HFFc6 (cell line): ENCODE results near the gene LDB3. TPM values are rescaled to one million over a fixed set of nuclear protein-coding genes. Genes with fewer than 3 reads are reported as not detected.

Source experiments
- DNase-seq: peaks from one replicate; pipeline ENCODE4 v3.0.0-alpha.2; 2018
- H3K27ac Mint-ChIP-seq: 2 replicates; pipeline ENCODE4 v1.8.0; 2020; ENCODE audit warnings: mild to moderate bottlenecking, mixed read lengths
- H3K27me3 Mint-ChIP-seq: 2 replicates; pipeline ENCODE4 v1.8.0; 2021; ENCODE audit warnings: mild to moderate bottlenecking, moderate library complexity, mixed read lengths; ENCODE audit not compliant: insufficient read depth
- H3K36me3 Mint-ChIP-seq: 2 replicates; pipeline ENCODE4 v1.8.0; 2021; ENCODE audit warnings: low read depth, mixed read lengths
- H3K4me1 Mint-ChIP-seq: 2 replicates; pipeline ENCODE4 v1.8.0; 2020; ENCODE audit warnings: low read depth, mixed read lengths
- H3K4me3 Mint-ChIP-seq: 2 replicates; pipeline ENCODE4 v1.8.0; 2020; ENCODE audit warnings: mild to moderate bottlenecking, moderate library complexity, mixed read lengths
- H3K9me3 Mint-ChIP-seq: 2 replicates; pipeline ENCODE4 v1.8.0; 2020; ENCODE audit warnings: mild to moderate bottlenecking, mixed read lengths
- CTCF ChIP-seq: fragments of 200-600 bp; sonication (generic); IDR thresholded peaks from 2 replicates; pipeline ENCODE4 v1.5.0; 2021; ENCODE audit warnings: antibody characterized with exemption, mild to moderate bottlenecking
- total RNA-seq, 6 experiments: library from RNA; stranded (reverse); fragmentation: NEBNext Ultra II Directional; extraction: Animal tissue kit (Norgen Biotek cat#: 25700); gene quantifications; 2 replicates in 1 of 6; 3 replicates in 5 of 6; pipeline ENCODE4 v1.2.3, GENCODE V29; 2021

The LDB3 gene
- total RNA-seq, 6 experiments from 2014 or later, result 0.55 to 1.3 (median 0.66) TPM

- TF ChIP-seq CTCF, result no peak
- no peak for DNase-seq
- no peak overlapping the region for H3K4me3 Mint-ChIP-seq
- H3K27ac Mint-ChIP-seq, result no peak overlapping the region
- peaks cover 26% of the 10 kb centered on the region for H3K4me1 Mint-ChIP-seq
- H3K9me3 Mint-ChIP-seq, result no peaks in the 10 kb centered on the region
- H3K27me3 Mint-ChIP-seq, result peaks cover 13% of the 10 kb centered on the region
- H3K36me3 Mint-ChIP-seq, result no peaks in the 10 kb centered on the region
Observed at GRCh38 chr10:86685416-86685815, 17.1 kb downstream of the LDB3 start.

- Mint-ChIP-seq H3K36me3 (no peaks in the 10 kb centered on the region), H3K27ac (no peak overlapping the region), H3K27me3 (peaks cover 13% of the 10 kb centered on the region), H3K4me3 (no peak overlapping the region), H3K9me3 (no peaks in the 10 kb centered on the region), H3K4me1 (peaks cover 26% of the 10 kb centered on the region)
- no peak for TF ChIP-seq CTCF
- no peak for DNase-seq
Observed at GRCh38 chr10:86685893-86686632, 17.8 kb downstream of the LDB3 start.

GRCh38 chr10:86686972-86687371 lies 18.7 kb downstream of the LDB3 start:
- TF ChIP-seq CTCF, result no peak
- peaks cover 12% of the 10 kb centered on the region for H3K27me3 Mint-ChIP-seq
- H3K27ac Mint-ChIP-seq, result no peak overlapping the region; the same call in 1 of the 2 replicates
- no peak for DNase-seq
- H3K4me3 Mint-ChIP-seq, result no peak overlapping the region
- no peaks in the 10 kb centered on the region for H3K36me3 Mint-ChIP-seq
- no peaks in the 10 kb centered on the region for H3K9me3 Mint-ChIP-seq
- peaks cover 26% of the 10 kb centered on the region for H3K4me1 Mint-ChIP-seq

- peaks cover 7% of the 10 kb centered on the region for H3K27me3 Mint-ChIP-seq
- peaks cover 26% of the 10 kb centered on the region for H3K4me1 Mint-ChIP-seq
- DNase-seq, result peak; percentile 81
- H3K27ac Mint-ChIP-seq, result peak overlapping the region; percentile 27
- peak overlapping the region; percentile 28 for H3K4me3 Mint-ChIP-seq
- no peaks in the 10 kb centered on the region for H3K9me3 Mint-ChIP-seq
- H3K36me3 Mint-ChIP-seq, result no peaks in the 10 kb centered on the region
- no peak for TF ChIP-seq CTCF
Observed at GRCh38 chr10:86687750-86688149, 19.4 kb downstream of the LDB3 start.

- peak; percentile 91 for TF ChIP-seq CTCF
- Mint-ChIP-seq H3K36me3 (no peaks in the 10 kb centered on the region), H3K27ac (peak overlapping the region; percentile 27), H3K9me3 (no peaks in the 10 kb centered on the region), H3K4me3 (peak overlapping the region; percentile 28; the same call in 1 of the 2 replicates), H3K27me3 (peaks cover 10% of the 10 kb centered on the region), H3K4me1 (peaks cover 27% of the 10 kb centered on the region)
- peak; percentile 56 for DNase-seq
Observed at GRCh38 chr10:86688398-86688921, 20.1 kb downstream of the LDB3 start.
